Esophagus muscularis mucosa (tissue), 3 donors: ENCODE measurements around the gene GATAD2B.

ENCODE experiments used
- POLR2A ChIP-seq: fragments of 450-650 bp; IDR thresholded peaks from one replicate; pipeline ENCODE4 v1.6.1; 2017; ENCODE audit warnings: antibody characterized with exemption, moderate library complexity, mild to moderate bottlenecking, low read depth
- POLR2AphosphoS5 ChIP-seq, 2 donors: sonication (generic); formaldehyde crosslinking; IDR thresholded peaks; one replicate each; pipeline ENCODE4 v1.6.1; 2017; ENCODE audit warnings: antibody characterized with exemption in 2 of 2
- TF ChIP-seq, protein P1 (sequence below), 3 experiments: fragments of 200-600 bp in 2 of 3; fragments of 450-650 bp in 1 of 3; sonication (generic) in 2 of 3; IDR thresholded peaks; one replicate each; pipeline ENCODE4 v1.5.1; 2017 to 2019; ENCODE audit warnings: antibody characterized with exemption in 3 of 3, mild to moderate bottlenecking in 2 of 3, moderate library complexity in 1 of 3

DNA sequence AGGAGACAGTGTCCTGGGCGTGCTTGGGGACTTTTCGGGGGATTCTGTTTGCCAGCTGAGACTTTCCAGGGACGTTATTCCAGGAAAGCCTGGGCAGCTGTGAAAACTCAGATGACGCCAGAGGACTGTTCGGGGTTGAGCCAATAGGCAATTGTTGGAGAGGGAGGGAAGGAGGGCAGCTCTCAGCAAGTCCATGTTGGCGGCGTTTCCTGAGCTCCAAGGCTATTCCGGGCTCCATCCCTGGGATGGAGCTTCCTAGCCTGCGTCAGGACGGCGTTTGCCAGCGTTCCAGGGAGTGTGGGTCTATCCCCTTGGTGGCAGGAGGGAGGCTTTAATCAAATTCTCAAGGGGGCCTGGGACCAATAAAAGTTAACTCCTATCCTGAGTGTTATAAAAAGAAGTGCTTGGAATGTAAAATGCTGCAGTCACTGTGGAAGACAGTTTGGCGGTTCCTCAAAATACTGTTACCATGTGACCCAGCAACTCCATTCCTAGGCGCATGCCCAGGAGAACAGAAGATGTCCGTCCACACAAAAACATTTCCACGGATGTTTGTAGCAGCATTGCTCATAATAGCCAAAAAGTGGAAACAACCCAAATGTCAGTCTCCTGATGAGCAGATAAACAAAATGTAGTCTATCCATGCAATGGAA lies 132.3 kb downstream of the GATAD2B start:
- TF ChIP-seq, protein P1, sequence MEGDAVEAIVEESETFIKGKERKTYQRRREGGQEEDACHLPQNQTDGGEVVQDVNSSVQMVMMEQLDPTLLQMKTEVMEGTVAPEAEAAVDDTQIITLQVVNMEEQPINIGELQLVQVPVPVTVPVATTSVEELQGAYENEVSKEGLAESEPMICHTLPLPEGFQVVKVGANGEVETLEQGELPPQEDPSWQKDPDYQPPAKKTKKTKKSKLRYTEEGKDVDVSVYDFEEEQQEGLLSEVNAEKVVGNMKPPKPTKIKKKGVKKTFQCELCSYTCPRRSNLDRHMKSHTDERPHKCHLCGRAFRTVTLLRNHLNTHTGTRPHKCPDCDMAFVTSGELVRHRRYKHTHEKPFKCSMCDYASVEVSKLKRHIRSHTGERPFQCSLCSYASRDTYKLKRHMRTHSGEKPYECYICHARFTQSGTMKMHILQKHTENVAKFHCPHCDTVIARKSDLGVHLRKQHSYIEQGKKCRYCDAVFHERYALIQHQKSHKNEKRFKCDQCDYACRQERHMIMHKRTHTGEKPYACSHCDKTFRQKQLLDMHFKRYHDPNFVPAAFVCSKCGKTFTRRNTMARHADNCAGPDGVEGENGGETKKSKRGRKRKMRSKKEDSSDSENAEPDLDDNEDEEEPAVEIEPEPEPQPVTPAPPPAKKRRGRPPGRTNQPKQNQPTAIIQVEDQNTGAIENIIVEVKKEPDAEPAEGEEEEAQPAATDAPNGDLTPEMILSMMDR (IDR thresholded peaks at IDR 0.05): no peak
- TF ChIP-seq POLR2A: no peak
- peak; percentile 73 to 89 for TF ChIP-seq POLR2AphosphoS5 (IDR thresholded peaks at IDR 0.05)
